Measurements from ENCODE around the gene TUBB4B.

The TUBB4B gene

GRCh38 chr9:137218212-137218753 lies 22.8 kb upstream of the TUBB4B start:
- TF ChIP-seq CTCF (IDR thresholded peaks at IDR 0.05; ENCODE audit: low read length, missing control alignments), result no peak
- no peak for DNase-seq (ENCODE audit: low read depth)
- H3K4me3 ChIP-seq (replicated peaks; ENCODE audit: low read depth, low read length), result no peak overlapping the region

DNA sequence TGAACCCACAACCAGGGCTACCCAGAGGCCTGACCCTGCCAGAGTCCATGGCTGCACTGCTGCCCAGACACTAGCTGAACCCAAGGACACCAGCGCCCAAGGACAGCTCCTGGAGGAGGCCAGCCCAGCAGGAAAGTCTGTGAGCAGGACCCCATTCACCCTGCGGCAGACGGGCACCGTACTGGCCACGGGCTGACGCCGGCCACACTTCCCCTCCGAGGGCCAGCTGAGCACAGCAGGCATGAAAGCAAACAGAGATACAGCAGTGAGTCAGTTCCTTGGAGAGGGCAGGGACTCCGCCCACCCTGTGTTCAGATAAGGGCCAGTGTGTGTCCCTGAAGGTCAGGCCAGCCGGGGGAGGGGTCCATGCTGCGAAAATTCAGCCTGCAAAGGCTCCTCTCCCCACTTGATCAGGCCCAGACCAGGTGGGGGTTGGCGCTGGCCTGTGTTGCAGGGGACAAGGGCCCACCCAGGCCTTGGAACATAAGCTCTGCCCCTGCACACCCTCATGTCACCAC lies 22.3 kb upstream of the TUBB4B start:
- TF ChIP-seq CTCF (IDR thresholded peaks at IDR 0.05; ENCODE audit: low read length, missing control alignments), result no peak
- no peak overlapping the region for H3K4me3 ChIP-seq (replicated peaks; ENCODE audit: low read depth, low read length)
- peak; percentile 60 for DNase-seq (ENCODE audit: low read depth)

DNA sequence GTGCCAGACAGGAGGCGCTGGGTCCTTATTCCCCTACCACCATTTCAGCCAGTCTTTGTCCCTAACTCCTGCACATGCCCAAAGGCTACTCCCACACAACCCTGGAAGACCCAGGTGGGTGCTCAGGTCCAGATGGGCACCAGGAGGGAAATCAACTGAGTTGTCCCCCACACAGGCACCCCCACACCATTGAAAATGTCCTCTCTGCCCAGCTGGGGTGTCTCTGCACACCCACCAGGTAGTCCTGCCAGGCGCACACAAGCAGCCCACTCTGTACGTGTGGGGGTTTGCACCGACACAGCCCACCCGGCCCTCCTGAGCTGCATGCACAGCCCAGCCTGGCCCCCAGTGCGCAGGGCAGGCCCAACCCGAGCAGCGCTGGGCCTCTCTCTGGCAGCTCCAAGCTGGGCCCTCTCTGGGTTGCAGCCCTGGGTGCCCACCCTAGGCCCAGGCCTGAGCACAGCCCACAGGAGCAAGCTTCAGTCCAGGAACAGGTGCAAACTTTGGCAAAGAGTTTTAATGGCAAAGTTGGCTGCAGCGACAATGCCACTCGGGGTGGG lies 21.2 kb upstream of the TUBB4B start:
- DNase-seq (ENCODE audit: low read depth), result no peak
- TF ChIP-seq CTCF (IDR thresholded peaks at IDR 0.05; ENCODE audit: low read length, missing control alignments), result no peak
- H3K4me3 ChIP-seq (replicated peaks; ENCODE audit: low read depth, low read length), result no peak overlapping the region

- DNase-seq (ENCODE audit: low read depth), result no peak
- H3K4me3 ChIP-seq (replicated peaks; ENCODE audit: low read depth, low read length), result no peak overlapping the region
- no peak for TF ChIP-seq CTCF (IDR thresholded peaks at IDR 0.05; ENCODE audit: low read length, missing control alignments)
Observed at GRCh38 chr9:137220317-137221094, 20.6 kb upstream of the TUBB4B start.

- TF ChIP-seq CTCF (IDR thresholded peaks at IDR 0.05; ENCODE audit: low read length, missing control alignments), result no peak
- no peak for DNase-seq (ENCODE audit: low read depth)
- H3K4me3 ChIP-seq (replicated peaks; ENCODE audit: low read depth, low read length), result no peak overlapping the region
Observed at GRCh38 chr9:137221095-137221505, 20.0 kb upstream of the TUBB4B start.

GRCh38 chr9:137221506-137222111 lies 19.5 kb upstream of the TUBB4B start:
- no peak for DNase-seq (ENCODE audit: low read depth)
- no peak for TF ChIP-seq CTCF (IDR thresholded peaks at IDR 0.05; ENCODE audit: low read length, missing control alignments)
- no peak overlapping the region for H3K4me3 ChIP-seq (replicated peaks; ENCODE audit: low read depth, low read length)

Data from fibroblast of pulmonary artery (primary cell).